VCaP (cell line): ENCODE results near the gene QSOX2.

Experiments used
- H3K27ac ChIP-seq: fragments of 450-650 bp; 2 replicates; pipeline ENCODE4 v1.5.1; 2017
- CTCF ChIP-seq: fragments of 450-650 bp; conservative IDR thresholded peaks from 2 replicates; pipeline ENCODE4 v1.5.1; 2017; ENCODE audit warnings: mild to moderate bottlenecking, moderate library complexity

Gene QSOX2

GRCh38 chr9:136204145-136204805 lies 41.3 kb downstream of the QSOX2 start:
- H3K27ac ChIP-seq, result peak overlapping the region; percentile 79
- TF ChIP-seq CTCF, result no peak

- TF ChIP-seq CTCF, result no peak
- H3K27ac ChIP-seq, result peak overlapping the region; percentile 79
These were observed 42.0 kb downstream of the QSOX2 start for GRCh38 chr9:136203408-136204144.

- no peak for TF ChIP-seq CTCF
- H3K27ac ChIP-seq, result peak overlapping the region; percentile 79
These were observed 42.9 kb downstream of the QSOX2 start for GRCh38 chr9:136202454-136203407.

- TF ChIP-seq CTCF, result no peak
- H3K27ac ChIP-seq, result peak overlapping the region; percentile 79; the same call in 1 of the 2 replicates
These were observed 43.8 kb downstream of the QSOX2 start for GRCh38 chr9:136201609-136202453.

- TF ChIP-seq CTCF, result no peak
- H3K27ac ChIP-seq, result no peak overlapping the region
These were observed 44.4 kb downstream of the QSOX2 start for GRCh38 chr9:136201174-136201573.

- no peak overlapping the region for H3K27ac ChIP-seq
- TF ChIP-seq CTCF, result no peak
These were observed 45.2 kb downstream of the QSOX2 start for GRCh38 chr9:136200424-136200823.
